GM12892 (cell line): ENCODE results near the gene KIAA0586.

Source experiments
- POLR2A ChIP-seq: IDR thresholded peaks from 2 replicates; pipeline ENCODE4 v1.6.1; 2011; ENCODE audit warnings: low read depth, low read length, control low read depth
- POLR2AphosphoS5 ChIP-seq: IDR thresholded peaks from 2 replicates; pipeline ENCODE4 v1.6.1; 2011; ENCODE audit warnings: low read depth, low read length, control low read depth
- TAF1 ChIP-seq: IDR thresholded peaks from 2 replicates; pipeline ENCODE4 v1.6.1; 2011; ENCODE audit warnings: low read depth, mild to moderate bottlenecking, control low read depth, low read length, borderline replicate concordance

DNA sequence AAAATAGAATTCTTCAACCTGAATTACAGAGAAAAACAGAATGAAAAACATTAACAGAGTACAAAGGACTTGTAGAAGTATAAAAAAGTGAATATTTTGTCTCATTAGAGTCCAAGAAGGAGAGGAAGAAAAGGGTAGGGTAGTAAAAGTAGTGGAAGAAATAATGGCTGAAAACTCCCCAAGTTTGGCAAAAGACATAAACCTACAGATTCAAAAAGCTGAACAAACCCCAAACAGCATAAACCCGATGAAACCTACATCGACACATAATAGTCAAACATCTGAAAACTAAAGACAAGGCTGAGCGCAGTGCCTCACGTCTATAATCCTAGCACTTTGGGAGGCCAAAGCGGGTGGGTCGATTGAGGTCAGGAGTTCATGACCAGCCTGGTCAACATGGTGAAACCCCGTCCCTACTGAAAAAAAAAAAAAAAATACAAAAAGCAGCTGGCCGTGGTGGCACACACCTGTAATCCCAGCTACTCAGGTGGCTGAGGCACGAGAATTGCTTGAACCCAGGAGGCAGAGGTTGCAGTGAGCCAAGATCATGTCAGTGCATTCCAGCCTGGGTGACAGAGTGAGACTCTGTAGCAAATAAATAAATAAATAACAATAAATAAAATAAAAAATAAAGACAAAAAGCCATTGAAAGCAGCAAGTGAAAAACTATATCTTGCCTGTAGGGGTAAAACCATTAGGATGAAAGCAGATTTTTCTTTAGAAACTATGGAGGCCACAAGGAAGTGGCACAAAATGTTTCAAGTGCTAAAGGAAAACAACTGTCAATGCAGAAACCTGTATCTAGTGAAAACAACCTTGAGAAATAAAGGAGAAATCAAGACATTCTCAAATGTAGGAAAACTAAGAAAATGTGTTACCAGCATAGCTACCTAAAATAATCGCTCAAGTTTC is 11.6 kb upstream of the KIAA0586 start:
- no peak for TF ChIP-seq POLR2AphosphoS5
- no peak for TF ChIP-seq POLR2A
- TF ChIP-seq TAF1, result no peak
